ENCODE data around the gene WNT5B. TPM values are rescaled to one million over a fixed set of nuclear protein-coding genes. Genes with fewer than 3 reads are reported as not detected.

The WNT5B gene
- polyA plus RNA-seq, 4 donors = 0.67 to 4.9 (median 2.3) TPM

Other genes with a start within 250 kb of the WNT5B start
- 10 to 100 TPM in 2 of 4 donors, 1 to 10 TPM in 2; 3.5 to 15.7 (median 8.9) TPM for gene FBXL14, start 34.6 kb upstream of the WNT5B start, polyA plus RNA-seq
- gene ADIPOR2, start 61.8 kb downstream of the WNT5B start, polyA plus RNA-seq = 10 to 100 TPM; 35.6 to 57.3 (median 48.9) TPM
- gene LRTM2, start 191.3 kb downstream of the WNT5B start, polyA plus RNA-seq = under 1 TPM in 2 of 4 donors, not detected in 2; 0.03 TPM